Renal cortical epithelial cell (primary cell): ENCODE measurements around the gene GLA. TPM values are rescaled to one million over a fixed set of nuclear protein-coding genes. Genes with fewer than 3 reads are reported as not detected.
A peak's percentile ranks its signal among the peaks of the same experiment; 100 is the strongest.

Source experiments
- DNase-seq: peaks from one replicate; pipeline ENCODE4 v3.0.0-alpha.2; 2011; ENCODE audit warnings: low read depth
- total RNA-seq: library from RNA; depleted of rRNA; stranded (reverse); fragments of >200 nt; gene quantifications from 2 replicates; pipeline ENCODE4 v1.2.3, GENCODE V29; 2014

Gene GLA
- total RNA-seq, 1 donor from 2014 or later: 44.4 TPM

- peak; percentile 9 for DNase-seq
These were observed 50.4 kb downstream of the GLA start for GRCh38 chrX:101357166-101357795.

GRCh38 chrX:101349193-101349562 is 58.5 kb downstream of the GLA start:
- DNase-seq: no peak

- peak; percentile 51 for DNase-seq
These were observed 59.1 kb downstream of the GLA start, which contains the start of gene TIMM8A for GRCh38 chrX:101348452-101349192. TSS of gene TIMM8A (minus strand) at chrX:101348742. CDS start at chrX:101348664, 78 bp downstream.

- peak; percentile 10 for DNase-seq
These were observed 59.8 kb downstream of the GLA start for GRCh38 chrX:101347859-101348451.

Other genes starting within 250 kb of the GLA start
- gene DRP2, start 188.1 kb downstream of the GLA start, total RNA-seq: 0.05 TPM in 1 of 2 replicates, not detected in the other
- gene TAF7L, start 116.6 kb downstream of the GLA start, total RNA-seq: 0.10 TPM in 1 of 2 replicates, not detected in the other
- 1.2 and 10.7 TPM in 2 replicates for gene TIMM8A, start 59.2 kb downstream of the GLA start, total RNA-seq
- not detected in 2 replicates for gene BTK, start 21.7 kb downstream of the GLA start, total RNA-seq
- 807 and 955 TPM in 2 replicates for gene RPL36A, start 16.9 kb downstream of the GLA start, total RNA-seq
- gene HNRNPH2, start 297 bp upstream of the GLA start, total RNA-seq: 99.3 and 123 TPM in 2 replicates
- gene ARMCX4, start 77.5 kb upstream of the GLA start, total RNA-seq: 0.69 and 5.5 TPM in 2 replicates
- 28.1 and 29.2 TPM in 2 replicates for gene ARMCX1, start 142.6 kb upstream of the GLA start, total RNA-seq
- gene ARMCX6, start 210.1 kb upstream of the GLA start, total RNA-seq: 23.9 and 28.7 TPM in 2 replicates
- 66.5 and 93.5 TPM in 2 replicates for gene ARMCX3, start 215.2 kb upstream of the GLA start, total RNA-seq